ENCODE data around the gene MCEE.

The MCEE gene

GRCh38 chr2:71071681-71072398 is 58.2 kb downstream of the MCEE start:
- H3K36me3 ChIP-seq = peaks cover 39 to 71% (median 44%) of the 10 kb centered on the region in 11 experiments
- H3K4me2 ChIP-seq = peak overlapping the region; percentile 90 to 100 (median 98)
- H3K27me3 ChIP-seq = no peaks in the 10 kb centered on the region
- peaks cover 52 to 84% (median 57%) of the 10 kb centered on the region in 10 experiments for H3K4me1 ChIP-seq
- peak overlapping the region; percentile 30 to 97 (median 88) for H3K9ac ChIP-seq
- H4K20me1 ChIP-seq = peaks cover 0 to 44% (median 23%) of the 10 kb centered on the region in 11 experiments; a peak in 13 of 22 replicates
- peak overlapping the region; percentile 36 to 100 (median 95) for H3K27ac ChIP-seq
- no peaks in the 10 kb centered on the region for H3K9me3 ChIP-seq (replicated peaks in 1 of 11)
- no peak for TF ChIP-seq Cebpa-rat (IDR thresholded peaks at IDR 0.05)
- peak overlapping the region in 9 of 10 experiments; percentile 30 to 98 (median 90); a peak in 16 of 20 replicates for H3K4me3 ChIP-seq

- peaks cover 57 to 84% (median 64%) of the 10 kb centered on the region in 10 experiments for H3K4me1 ChIP-seq
- H3K27me3 ChIP-seq = no peaks in the 10 kb centered on the region
- peak overlapping the region in 10 of 11 experiments; percentile 70 to 100 (median 96); a peak in 20 of 22 replicates for H3K27ac ChIP-seq
- peak overlapping the region; percentile 90 to 100 (median 98) for H3K4me2 ChIP-seq
- H3K4me3 ChIP-seq = peak overlapping the region; percentile 12 to 98 (median 90); a peak in 18 of 20 replicates
- no peaks in the 10 kb centered on the region for H3K9me3 ChIP-seq (replicated peaks in 1 of 11)
- peaks cover 0 to 31% (median 14%) of the 10 kb centered on the region in 11 experiments; a peak in 13 of 22 replicates for H4K20me1 ChIP-seq
- no peak for TF ChIP-seq Cebpa-rat (IDR thresholded peaks at IDR 0.05)
- peaks cover 27 to 57% (median 30%) of the 10 kb centered on the region in 11 experiments for H3K36me3 ChIP-seq
- peak overlapping the region; percentile 27 to 97 (median 88); a peak in 20 of 22 replicates for H3K9ac ChIP-seq
These were observed 59.5 kb downstream of the MCEE start for GRCh38 chr2:71070294-71071093.

GRCh38 chr2:71069376-71069775 is 60.7 kb downstream of the MCEE start:
- Histone ChIP-seq H3K9ac (peak overlapping the region; percentile 83 to 97 (median 88)), H4K20me1 (peaks cover 0 to 27% (median 12%) of the 10 kb centered on the region in 11 experiments; a peak in 12 of 22 replicates), H3K9me3 (replicated peaks in 1 of 11) (no peaks in the 10 kb centered on the region), H3K27ac (peak overlapping the region; percentile 75 to 100 (median 95); a peak in 21 of 22 replicates), H3K36me3 (peaks cover 16 to 46% (median 19%) of the 10 kb centered on the region in 11 experiments), H3K4me2 (peak overlapping the region; percentile 90 to 100 (median 98)), H3K27me3 (no peaks in the 10 kb centered on the region), H3K4me1 (peaks cover 47 to 80% (median 75%) of the 10 kb centered on the region in 10 experiments), H3K4me3 (peak overlapping the region; percentile 77 to 98 (median 90))
- TF ChIP-seq Cebpa-rat (IDR thresholded peaks at IDR 0.05) = no peak

GRCh38 chr2:71068218-71069035 is 61.6 kb downstream of the MCEE start, which contains the start of gene NAGK:
TSS of gene NAGK (plus strand) at chr2:71068648. CDS start at chr2:71068684, 36 bp downstream.
- Histone ChIP-seq H3K9me3 (replicated peaks in 1 of 11) (no peaks in the 10 kb centered on the region), H3K27me3 (no peaks in the 10 kb centered on the region), H4K20me1 (peaks cover 0 to 27% (median 7%) of the 10 kb centered on the region in 11 experiments; a peak in 12 of 22 replicates), H3K27ac (peak within 1 kb of the TSS; percentile 75 to 100 (median 95)), H3K4me3 (peak within 1 kb of the TSS; percentile 77 to 98 (median 90)), H3K36me3 (peaks cover 6 to 37% (median 10%) of the 10 kb centered on the region in 11 experiments), H3K9ac (peak within 1 kb of the TSS; percentile 83 to 97 (median 88)), H3K4me2 (peak within 1 kb of the TSS; percentile 90 to 100 (median 98)), H3K4me1 (peaks cover 47 to 89% (median 79%) of the 10 kb centered on the region in 10 experiments)
- no peak for TF ChIP-seq Cebpa-rat (IDR thresholded peaks at IDR 0.05)

GRCh38 chr2:71067567-71068217 is 62.3 kb downstream of the MCEE start:
- H3K9me3 ChIP-seq (replicated peaks in 1 of 11) = no peaks in the 10 kb centered on the region
- peaks cover 0 to 27% (median 4%) of the 10 kb centered on the region in 11 experiments; a peak in 10 of 22 replicates for H4K20me1 ChIP-seq
- peak overlapping the region; percentile 77 to 98 (median 90) for H3K4me3 ChIP-seq
- no peaks in the 10 kb centered on the region for H3K27me3 ChIP-seq
- peak overlapping the region; percentile 83 to 97 (median 88) for H3K9ac ChIP-seq
- peaks cover 1 to 30% (median 3%) of the 10 kb centered on the region in 11 experiments; a peak in 16 of 22 replicates for H3K36me3 ChIP-seq
- H3K4me1 ChIP-seq = peaks cover 47 to 93% (median 79%) of the 10 kb centered on the region in 10 experiments
- H3K27ac ChIP-seq = peak overlapping the region; percentile 75 to 100 (median 95)
- no peak for TF ChIP-seq Cebpa-rat (IDR thresholded peaks at IDR 0.05)
- H3K4me2 ChIP-seq = peak overlapping the region; percentile 90 to 99 (median 98)

GRCh38 chr2:71066856-71067255 is 63.2 kb downstream of the MCEE start:
- Histone ChIP-seq H3K27me3 (no peaks in the 10 kb centered on the region), H3K36me3 (peaks cover 0 to 24% (median 0%) of the 10 kb centered on the region in 11 experiments; a peak in 8 of 22 replicates), H3K4me1 (peaks cover 51 to 86% (median 74%) of the 10 kb centered on the region in 10 experiments), H3K9me3 (replicated peaks in 1 of 11) (no peaks in the 10 kb centered on the region), H4K20me1 (peaks cover 0 to 27% (median 0%) of the 10 kb centered on the region in 11 experiments; a peak in 9 of 22 replicates), H3K4me2 (peak overlapping the region; percentile 90 to 99 (median 98); a peak in 15 of 22 replicates), H3K4me3 (no peak overlapping the region), H3K9ac (peak overlapping the region in 4 of 11 experiments; percentile 83 to 97 (median 92); a peak in 6 of 22 replicates), H3K27ac (peak overlapping the region in 9 of 11 experiments; percentile 87 to 100 (median 96); a peak in 18 of 22 replicates)
- TF ChIP-seq Cebpa-rat (IDR thresholded peaks at IDR 0.05) = no peak

- Histone ChIP-seq H4K20me1 (peaks cover 0 to 15% (median 0%) of the 10 kb centered on the region in 11 experiments; a peak in 9 of 22 replicates), H3K4me3 (peak overlapping the region in 8 of 10 experiments; percentile 5 to 70 (median 57); a peak in 14 of 20 replicates), H3K9ac (peak overlapping the region; percentile 51 to 97 (median 84)), H3K36me3 (peaks cover 0 to 10% (median 0%) of the 10 kb centered on the region in 11 experiments; a peak in 6 of 22 replicates), H3K27ac (peak overlapping the region; percentile 75 to 100 (median 95)), H3K27me3 (no peaks in the 10 kb centered on the region), H3K4me2 (peak overlapping the region; percentile 48 to 99 (median 91)), H3K4me1 (peaks cover 41 to 83% (median 69%) of the 10 kb centered on the region in 10 experiments), H3K9me3 (replicated peaks in 1 of 11) (no peaks in the 10 kb centered on the region)
- peak in 10 of 11 experiments; percentile 55 to 99 (median 93); a peak in 17 of 22 replicates for TF ChIP-seq Cebpa-rat (IDR thresholded peaks at IDR 0.05)
These were observed 65.0 kb downstream of the MCEE start for GRCh38 chr2:71064754-71065621.

Data from BLaER1 treated with 17β-estradiol and CSF1 and Interleukin-3, amounts not matched to agents 10 nM and 100 nM (cell line).